ENCODE results near the gene KRTAP10-12. TPM values are rescaled to one million over a fixed set of nuclear protein-coding genes. Genes with fewer than 3 reads are reported as not detected.

Gene KRTAP10-12
- polyA plus RNA-seq, 1 donor from 2014 or later = not detected

GRCh38 chr21:44708213-44708865 lies 11.4 kb downstream of the KRTAP10-12 start:
- H3K27me3 ChIP-seq (ENCODE audit: insufficient read depth, low read depth, low read length) = peaks cover 91% of the 10 kb centered on the region
- no peaks in the 10 kb centered on the region for H3K9me3 ChIP-seq (ENCODE audit: low read length)
- H3K9me2 ChIP-seq (ENCODE audit: insufficient read depth, low read length) = no peaks in the 10 kb centered on the region
- H3K4me2 ChIP-seq (ENCODE audit: low read length) = no peak overlapping the region
- no peaks in the 10 kb centered on the region for H4K20me1 ChIP-seq (ENCODE audit: insufficient read depth)
- no peak for TF ChIP-seq SMC3 (conservative IDR thresholded peaks at IDR 0.05; ENCODE audit: poor library complexity)
- TF ChIP-seq EP300 (conservative IDR thresholded peaks at IDR 0.05; ENCODE audit: poor library complexity, severe bottlenecking) = no peak
- TF ChIP-seq CTCF (IDR thresholded peaks at IDR 0.05; ENCODE audit: poor library complexity, severe bottlenecking) = no peak
- TF ChIP-seq MXI1 (conservative IDR thresholded peaks at IDR 0.05; ENCODE audit: poor library complexity, severe bottlenecking) = no peak
- TF ChIP-seq TAF1 (IDR thresholded peaks at IDR 0.05; ENCODE audit: low read depth) = no peak
- no peak overlapping the region for H2AFZ ChIP-seq (ENCODE audit: low read depth, low read length)
- H3K36me3 ChIP-seq (ENCODE audit: insufficient read depth, low read length) = no peaks in the 10 kb centered on the region
- no peak overlapping the region for H3K9ac ChIP-seq (ENCODE audit: low read length)
- no peaks in the 10 kb centered on the region for H3K79me2 ChIP-seq (replicated peaks; ENCODE audit: insufficient read depth, low read length)
- no peaks in the 10 kb centered on the region for H3F3A ChIP-seq (ENCODE audit: insufficient read depth, low read length, poor library complexity, severe bottlenecking)
- no peak overlapping the region for H3K27ac ChIP-seq (ENCODE audit: low read length)
- peak overlapping the region; percentile 52 for H3K4me3 ChIP-seq (ENCODE audit: low read length)

GRCh38 chr21:44708866-44709425 lies 12.0 kb downstream of the KRTAP10-12 start:
- Histone ChIP-seq H3K36me3 (ENCODE audit: insufficient read depth, low read length) (no peaks in the 10 kb centered on the region), H3K4me2 (ENCODE audit: low read length) (no peak overlapping the region), H4K20me1 (ENCODE audit: insufficient read depth) (no peaks in the 10 kb centered on the region), H3K27ac (ENCODE audit: low read length) (no peak overlapping the region), H2AFZ (ENCODE audit: low read depth, low read length) (no peak overlapping the region), H3K9me3 (ENCODE audit: low read length) (no peaks in the 10 kb centered on the region), H3F3A (ENCODE audit: insufficient read depth, low read length, poor library complexity, severe bottlenecking) (no peaks in the 10 kb centered on the region), H3K4me3 (ENCODE audit: low read length) (peak overlapping the region; percentile 52), H3K27me3 (ENCODE audit: insufficient read depth, low read depth, low read length) (peaks cover 91% of the 10 kb centered on the region), H3K79me2 (replicated peaks; ENCODE audit: insufficient read depth, low read length) (no peaks in the 10 kb centered on the region), H3K9me2 (ENCODE audit: insufficient read depth, low read length) (no peaks in the 10 kb centered on the region), H3K9ac (ENCODE audit: low read length) (no peak overlapping the region)
- TF ChIP-seq MXI1 (conservative IDR thresholded peaks at IDR 0.05; ENCODE audit: poor library complexity, severe bottlenecking) = no peak
- TF ChIP-seq RAD21 (conservative IDR thresholded peaks at IDR 0.05) = no peak
- TF ChIP-seq TAF1 (IDR thresholded peaks at IDR 0.05; ENCODE audit: low read depth) = no peak
- TF ChIP-seq CTCF (IDR thresholded peaks at IDR 0.05; ENCODE audit: poor library complexity, severe bottlenecking) = no peak
- TF ChIP-seq SMC3 (conservative IDR thresholded peaks at IDR 0.05; ENCODE audit: poor library complexity) = no peak
- no peak for TF ChIP-seq EZH2 (IDR thresholded peaks at IDR 0.05; ENCODE audit: borderline replicate concordance, insufficient read depth, low read length, poor library complexity, severe bottlenecking)
- TF ChIP-seq REST (IDR thresholded peaks at IDR 0.05; ENCODE audit: borderline replicate concordance) = no peak
- no peak for TF ChIP-seq EP300 (conservative IDR thresholded peaks at IDR 0.05; ENCODE audit: poor library complexity, severe bottlenecking)

Data from neural cell (in vitro differentiated cells).